GM18505 (cell line): ENCODE results near the gene ZNF467.

Experiments
- ATAC-seq: cut with Tn5 transposase; IDR thresholded peaks from one replicate; pipeline ENCODE4 v1.9.1; 2021; ENCODE audit not compliant: unreplicated experiment
- POLR2A ChIP-seq: IDR thresholded peaks from 4 replicates; pipeline ENCODE4 v1.6.1; 2011; ENCODE audit warnings: borderline replicate concordance; ENCODE audit not compliant: insufficient read depth, insufficient read length; ENCODE audit errors: extremely low read depth

ZNF467 gene

GRCh38 chr7:149733924-149734790, 39.2 kb downstream of the ZNF467 start:
- no peak for TF ChIP-seq POLR2A

GRCh38 chr7:149733131-149733923, 40.1 kb downstream of the ZNF467 start:
- no peak for TF ChIP-seq POLR2A
- ATAC-seq = no peak

More at GRCh38 chr7:149733924-149734790, 39.2 kb downstream of the ZNF467 start:
- no peak for ATAC-seq

GRCh38 chr7:149732611-149733010, 40.8 kb downstream of the ZNF467 start:
- ATAC-seq = no peak
- no peak for TF ChIP-seq POLR2A

GRCh38 chr7:149732111-149732561, 41.3 kb downstream of the ZNF467 start:
- no peak for ATAC-seq
- no peak for TF ChIP-seq POLR2A

- no peak for ATAC-seq
- TF ChIP-seq POLR2A = no peak
These were observed 42.0 kb downstream of the ZNF467 start for GRCh38 chr7:149731207-149731955.

GRCh38 chr7:149729983-149730801, 43.2 kb downstream of the ZNF467 start:
- ATAC-seq = no peak

GRCh38 chr7:149729586-149729982, 43.8 kb downstream of the ZNF467 start:
- no peak for TF ChIP-seq POLR2A
- ATAC-seq = no peak

More at GRCh38 chr7:149729983-149730801, 43.2 kb downstream of the ZNF467 start:
- no peak for TF ChIP-seq POLR2A

GRCh38 chr7:149728491-149729375, 44.7 kb downstream of the ZNF467 start:
- TF ChIP-seq POLR2A = no peak
- no peak for ATAC-seq

- ATAC-seq = no peak
- no peak for TF ChIP-seq POLR2A
These were observed 45.4 kb downstream of the ZNF467 start for GRCh38 chr7:149727899-149728476.

- TF ChIP-seq POLR2A = no peak
- ATAC-seq = no peak
These were observed 46.1 kb downstream of the ZNF467 start for GRCh38 chr7:149727053-149727898.
